Measurements from ENCODE around the gene MRPS18B. TPM values are rescaled to one million over a fixed set of nuclear protein-coding genes. Genes with fewer than 3 reads are reported as not detected.

MRPS18B gene
- total RNA-seq, 4 donors from 2014 or later, result 48.1 to 85.7 (median 62.4) TPM

- H3K27me3 ChIP-seq, result no peaks in the 10 kb centered on the region
- no peak overlapping the region for H3K4me3 ChIP-seq
- peaks cover 47% of the 10 kb centered on the region for H3K4me1 ChIP-seq
- DNase-seq (ENCODE audit: low spot score in 2 of 2), result no peak
- 58% methylated on average over 1 of the region's 1 CpG for WGBS
- no peaks in the 10 kb centered on the region for H3K9me3 ChIP-seq
- H3K36me3 ChIP-seq, result peaks cover 30% of the 10 kb centered on the region
- TF ChIP-seq EP300 (IDR thresholded peaks at IDR 0.05) (no peak), POLR2AphosphoS5 (IDR thresholded peaks at IDR 0.05) (no peak), CTCF (IDR thresholded peaks at IDR 0.05) (no peak), POLR2A (IDR thresholded peaks at IDR 0.05) (no peak)
- no peak overlapping the region for H3K27ac ChIP-seq
Measured at GRCh38 chr6:30612213-30612612, 5.4 kb upstream of the MRPS18B start.

- Histone ChIP-seq H3K4me3 (no peak overlapping the region), H3K36me3 (peaks cover 24% of the 10 kb centered on the region), H3K27me3 (no peaks in the 10 kb centered on the region), H3K9me3 (no peaks in the 10 kb centered on the region), H3K4me1 (peaks cover 47% of the 10 kb centered on the region), H3K27ac (peak overlapping the region; percentile 16)
- TF ChIP-seq POLR2A (IDR thresholded peaks at IDR 0.05) (no peak), POLR2AphosphoS5 (IDR thresholded peaks at IDR 0.05) (no peak), CTCF (IDR thresholded peaks at IDR 0.05) (no peak)
- DNase-seq (ENCODE audit: low spot score in 2 of 2), result no peak
- 34% methylated on average over 6 of the region's 6 CpGs for WGBS
Measured at GRCh38 chr6:30612687-30613248, 4.9 kb upstream of the MRPS18B start.

- DNase-seq (ENCODE audit: low spot score in 2 of 2), result no peak
- Histone ChIP-seq H3K27me3 (no peaks in the 10 kb centered on the region), H3K9me3 (no peaks in the 10 kb centered on the region), H3K4me3 (peak overlapping the region; percentile 90), H3K27ac (peak overlapping the region; percentile 98), H3K4me1 (peaks cover 51% of the 10 kb centered on the region), H3K36me3 (peaks cover 17% of the 10 kb centered on the region)
- no peak for TF ChIP-seq EP300 (IDR thresholded peaks at IDR 0.05)
Measured at GRCh38 chr6:30613251-30614043, 4.2 kb upstream of the MRPS18B start.

GRCh38 chr6:30614044-30614842 lies 3.4 kb upstream of the MRPS18B start:
- H3K4me1 ChIP-seq, result peaks cover 59% of the 10 kb centered on the region
- DNase-seq (ENCODE audit: low spot score in 2 of 2), result no peak
- TF ChIP-seq POLR2A (IDR thresholded peaks at IDR 0.05), result no peak
- no peak for TF ChIP-seq EP300 (IDR thresholded peaks at IDR 0.05)
- TF ChIP-seq CTCF (IDR thresholded peaks at IDR 0.05), result no peak
- TF ChIP-seq POLR2AphosphoS5 (IDR thresholded peaks at IDR 0.05), result no peak
- H3K4me3 ChIP-seq, result peak overlapping the region; percentile 90
- no peaks in the 10 kb centered on the region for H3K9me3 ChIP-seq
- peak overlapping the region; percentile 98 for H3K27ac ChIP-seq
- WGBS, result 16% methylated on average over 8 of the region's 8 CpGs
- H3K27me3 ChIP-seq, result no peaks in the 10 kb centered on the region
- peaks cover 11% of the 10 kb centered on the region for H3K36me3 ChIP-seq

GRCh38 chr6:30614843-30615218 lies 2.8 kb upstream of the MRPS18B start:
- no peak for TF ChIP-seq EP300 (IDR thresholded peaks at IDR 0.05)
- peak in 1 of 2 donors; percentile 65 for TF ChIP-seq POLR2A (IDR thresholded peaks at IDR 0.05)
- peak in 2 of 3 donors; percentile 11 to 53 for TF ChIP-seq POLR2AphosphoS5 (IDR thresholded peaks at IDR 0.05)
- TF ChIP-seq CTCF (IDR thresholded peaks at IDR 0.05), result no peak
- H3K4me3 ChIP-seq, result peak overlapping the region; percentile 90
- DNase-seq (ENCODE audit: low spot score in 2 of 2), result peak; percentile 90 to 91
- H3K36me3 ChIP-seq, result peaks cover 14% of the 10 kb centered on the region
- H3K4me1 ChIP-seq, result peaks cover 60% of the 10 kb centered on the region
- H3K9me3 ChIP-seq, result no peaks in the 10 kb centered on the region
- 0% methylated on average over 6 of the region's 6 CpGs for WGBS
- H3K27ac ChIP-seq, result peak overlapping the region; percentile 98
- H3K27me3 ChIP-seq, result no peaks in the 10 kb centered on the region

All from suprapubic skin (tissue), 4 donors.